Glutamatergic neuron (in vitro differentiated cells): ENCODE data around the gene DICER1. TPM values are rescaled to one million over a fixed set of nuclear protein-coding genes. Genes with fewer than 3 reads are reported as not detected.
"Not testable (repeated sequence)": the region's sequence is repeated elsewhere in the genome, so short reads cannot be mapped to it uniquely, and the experiment has no call there.

ENCODE experiments used
- DNase-seq: peaks from one replicate; pipeline ENCODE4 v3.0.0; 2022
- H3K27ac Mint-ChIP-seq: one replicate; pipeline ENCODE4 v1.8.0; 2020; ENCODE audit warnings: mild to moderate bottlenecking, mixed read lengths, inconsistent platforms; ENCODE audit not compliant: unreplicated experiment
- H3K27me3 Mint-ChIP-seq: one replicate; pipeline ENCODE4 v1.8.0; 2020; ENCODE audit warnings: mild to moderate bottlenecking, moderate library complexity, mixed read lengths, inconsistent platforms; ENCODE audit not compliant: unreplicated experiment
- H3K36me3 Mint-ChIP-seq: one replicate; pipeline ENCODE4 v1.8.0; 2020; ENCODE audit warnings: mild to moderate bottlenecking, mixed read lengths, inconsistent platforms; ENCODE audit not compliant: unreplicated experiment
- H3K4me1 Mint-ChIP-seq: one replicate; pipeline ENCODE4 v1.8.0; 2020; ENCODE audit warnings: mild to moderate bottlenecking, low read depth, mixed read lengths, inconsistent platforms; ENCODE audit not compliant: unreplicated experiment
- H3K4me3 Mint-ChIP-seq: one replicate; pipeline ENCODE4 v1.8.0; 2020; ENCODE audit warnings: mild to moderate bottlenecking, mixed read lengths, inconsistent platforms; ENCODE audit not compliant: unreplicated experiment
- H3K9me3 Mint-ChIP-seq: one replicate; pipeline ENCODE4 v1.8.0; 2020; ENCODE audit warnings: mild to moderate bottlenecking, moderate library complexity, mixed read lengths, inconsistent platforms; ENCODE audit not compliant: unreplicated experiment
- CTCF ChIP-seq: fragments of 200-600 bp; sonication (generic); IDR thresholded peaks from one replicate; pipeline ENCODE4 v1.5.0; 2021; ENCODE audit not compliant: partially characterized antibody, unreplicated experiment
- total RNA-seq: library from RNA; stranded (reverse); fragmentation: NEBNext Ultra II Directional; extraction: Animal tissue kit (Norgen Biotek cat#: 25700); gene quantifications from one replicate; pipeline ENCODE4 v1.2.1, GENCODE V29; 2021; ENCODE audit not compliant: unreplicated experiment

The DICER1 gene
- total RNA-seq, 1 donor from 2014 or later: 113 TPM

- Mint-ChIP-seq H3K4me3 (no peak overlapping the region), H3K27ac (no peak overlapping the region), H3K27me3 (no peaks in the 10 kb centered on the region), H3K36me3 (no peaks in the 10 kb centered on the region), H3K4me1 (peaks cover 14% of the 10 kb centered on the region), H3K9me3 (no peaks in the 10 kb centered on the region)
- no peak for DNase-seq
- no peak for TF ChIP-seq CTCF
Measured at GRCh38 chr14:95180966-95181741, 23.8 kb upstream of the DICER1 start.

GRCh38 chr14:95175670-95176069 is 18.3 kb upstream of the DICER1 start:
- not testable (repeated sequence) for DNase-seq, H3K4me1 Mint-ChIP-seq, H3K27me3 Mint-ChIP-seq, H3K36me3 Mint-ChIP-seq, H3K27ac Mint-ChIP-seq, H3K9me3 Mint-ChIP-seq, H3K4me3 Mint-ChIP-seq

DNA sequence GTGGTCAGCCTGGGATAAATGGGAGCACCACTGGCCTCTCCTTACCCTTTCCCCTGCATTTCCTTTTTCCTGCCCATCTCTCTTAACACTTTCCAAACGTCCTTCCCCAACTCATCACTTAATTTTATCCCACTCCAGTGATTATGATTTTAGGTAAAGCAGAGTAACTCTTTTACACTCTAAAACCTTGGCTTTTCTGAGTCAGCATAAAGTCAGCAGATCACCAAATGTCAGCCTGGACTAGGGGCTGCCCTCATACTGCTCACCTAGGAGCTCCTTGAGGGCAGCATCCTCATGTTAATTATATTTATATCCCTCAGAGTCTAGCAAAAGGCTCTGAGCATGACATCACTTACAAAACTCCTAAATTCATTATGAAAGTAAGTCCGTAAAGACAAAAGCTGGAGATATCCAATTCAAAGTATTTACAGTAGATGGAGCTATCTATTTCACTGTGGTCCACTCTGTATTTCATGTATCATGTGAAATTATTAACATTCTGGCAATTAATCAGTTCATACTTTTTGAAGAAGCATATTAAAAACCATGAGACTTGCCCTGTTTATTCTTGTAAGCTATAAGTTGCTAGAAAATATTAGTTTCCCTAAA is 17.0 kb upstream of the DICER1 start:
- no peak for TF ChIP-seq CTCF
- no peaks in the 10 kb centered on the region for H3K27me3 Mint-ChIP-seq
- no peak for DNase-seq
- H3K9me3 Mint-ChIP-seq: no peaks in the 10 kb centered on the region
- no peaks in the 10 kb centered on the region for H3K4me1 Mint-ChIP-seq
- no peak overlapping the region for H3K4me3 Mint-ChIP-seq
- H3K27ac Mint-ChIP-seq: no peak overlapping the region
- peaks cover 3% of the 10 kb centered on the region for H3K36me3 Mint-ChIP-seq

DNA sequence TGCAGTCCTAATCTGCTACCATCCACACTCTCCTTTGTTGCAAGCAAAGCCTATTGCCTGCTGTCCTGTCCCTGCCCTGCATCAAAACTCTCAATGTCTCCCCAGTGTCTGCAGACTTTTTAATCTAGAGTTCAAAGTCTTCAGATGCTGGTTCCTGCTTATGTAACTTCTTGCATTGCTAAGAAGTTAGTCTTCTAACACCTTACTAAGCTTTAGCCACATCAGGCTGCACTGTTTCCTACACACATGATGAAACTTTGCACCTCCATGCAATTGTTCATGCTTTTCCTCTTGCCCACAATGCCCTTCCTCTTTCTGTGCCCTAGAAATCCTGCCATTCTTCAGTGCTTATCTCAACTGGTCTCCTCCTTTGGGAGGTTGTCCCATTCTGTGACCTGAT is 16.2 kb upstream of the DICER1 start:
- no peak for DNase-seq
- no peaks in the 10 kb centered on the region for H3K4me1 Mint-ChIP-seq
- H3K36me3 Mint-ChIP-seq: peaks cover 11% of the 10 kb centered on the region
- no peaks in the 10 kb centered on the region for H3K9me3 Mint-ChIP-seq
- H3K4me3 Mint-ChIP-seq: no peak overlapping the region
- no peak for TF ChIP-seq CTCF
- H3K27me3 Mint-ChIP-seq: no peaks in the 10 kb centered on the region
- no peak overlapping the region for H3K27ac Mint-ChIP-seq

DNA sequence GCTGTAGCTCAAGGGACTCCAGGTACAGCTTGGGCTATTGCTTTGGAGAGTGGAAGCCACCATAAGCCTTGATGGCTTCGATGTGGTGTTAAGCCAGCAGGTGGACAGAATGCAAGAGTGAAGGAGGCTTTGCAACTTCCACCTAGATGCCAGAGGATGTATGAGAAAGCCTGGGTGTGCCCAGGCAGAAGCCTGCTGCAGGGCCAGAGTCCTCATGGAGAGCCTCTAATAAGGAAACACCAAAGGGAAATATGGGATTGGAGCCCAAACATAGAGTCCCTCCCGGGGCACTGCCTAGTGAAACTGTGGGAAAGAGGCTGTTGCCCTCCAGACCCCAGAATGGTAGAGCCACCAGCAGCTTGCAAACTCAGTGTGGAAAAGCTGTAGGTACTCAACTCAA is 9.8 kb upstream of the DICER1 start:
- H3K36me3 Mint-ChIP-seq: peaks cover 26% of the 10 kb centered on the region
- H3K4me3 Mint-ChIP-seq: no peak overlapping the region
- no peak overlapping the region for H3K27ac Mint-ChIP-seq
- TF ChIP-seq CTCF: no peak
- no peak for DNase-seq
- H3K4me1 Mint-ChIP-seq: no peaks in the 10 kb centered on the region
- peaks cover 6% of the 10 kb centered on the region for H3K9me3 Mint-ChIP-seq
- no peaks in the 10 kb centered on the region for H3K27me3 Mint-ChIP-seq
